Left colon (tissue), 2 donors: ENCODE measurements around the gene CNRIP1. TPM values are rescaled to one million over a fixed set of nuclear protein-coding genes. Genes with fewer than 3 reads are reported as not detected.

Source experiments
- ATAC-seq: fragments of 200-7000 bp; cut with Tn5 transposase; one replicate; pipeline ENCODE4 v1.9.1; 2020; ENCODE audit warnings: mild to moderate bottlenecking, moderate library complexity
- DNase-seq, 2 donors: peaks; one replicate each; pipeline ENCODE4 v3.0.0-alpha.2; 2020
- intact Hi-C, 2 donors: fragments of 100-400 bp; cut with DNase I in 1 of 2; cut with micrococcal nuclease in 1 of 2; formaldehyde crosslinking; loops; one replicate each; pipeline versions ENCODE4 v1.11.2 to v1.14.0; 2022; cut with DNase I, micrococcal nuclease
- total RNA-seq, 2 donors: library from RNA; stranded (reverse); fragmentation: NEBNext Ultra II Directional; extraction: Animal tissue kit (Norgen Biotek cat#: 25700); gene quantifications; one replicate each; pipeline ENCODE4 v1.2.1, GENCODE V29; 2021
- donor health status: DM: no; HTN: no; CAD: no.
- donor health status: DM: yes; HTN: yes; CAD: no.

The CNRIP1 gene
- total RNA-seq, 2 donors from 2014 or later, result 3.1 to 8.0 TPM

DNA sequence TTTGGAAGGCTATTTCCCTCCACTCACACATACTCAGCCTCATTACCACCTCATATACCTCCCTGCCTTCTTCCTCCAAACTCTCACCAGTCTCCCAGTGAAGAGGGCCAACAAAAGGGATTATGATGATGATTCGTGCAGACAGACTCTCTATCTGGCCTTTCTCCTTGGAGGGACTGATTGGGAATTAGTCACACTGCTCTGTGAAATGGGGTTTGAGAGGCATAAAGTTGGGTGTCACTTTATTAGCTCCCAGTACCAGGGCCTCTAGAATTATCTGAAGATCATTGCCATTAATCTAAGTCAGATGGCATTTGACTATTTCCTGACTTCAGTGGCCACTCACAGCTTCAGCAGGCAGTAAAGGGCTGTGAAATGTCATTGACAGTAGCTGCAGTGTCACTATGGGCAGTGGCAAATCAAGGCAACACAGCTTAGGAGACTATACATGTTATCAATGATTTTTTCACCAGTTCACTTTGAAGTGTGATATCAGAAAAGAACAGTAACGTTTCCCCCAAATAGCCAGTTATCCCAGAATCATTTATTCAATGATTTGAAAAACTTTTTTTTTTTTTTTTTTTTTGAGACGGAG lies 17.4 kb downstream of the CNRIP1 start:
- intact Hi-C loops, result no loop called here
- no peak for ATAC-seq
- DNase-seq, result no peak

DNA sequence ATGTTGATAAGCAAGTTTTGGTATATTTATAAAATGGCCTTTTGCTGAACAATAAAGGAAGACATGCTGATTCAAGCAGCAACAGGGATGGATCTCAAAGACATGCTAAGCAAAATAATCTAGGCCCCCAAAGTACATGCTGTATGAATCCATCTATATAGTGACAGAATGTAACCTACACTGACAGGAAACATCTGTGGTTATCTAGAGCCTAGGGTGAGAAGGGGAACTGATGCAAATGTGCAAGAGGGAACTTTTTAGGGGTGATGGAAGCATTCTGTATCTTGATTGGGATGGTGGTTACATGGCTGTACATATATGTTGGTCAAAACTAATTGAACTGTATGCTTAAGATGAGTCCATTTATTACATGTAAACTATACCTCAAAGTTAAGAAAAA lies 24.2 kb downstream of the CNRIP1 start:
- DNase-seq (no peak), ATAC-seq (no peak)
- intact Hi-C loops, result no loop called here

DNA sequence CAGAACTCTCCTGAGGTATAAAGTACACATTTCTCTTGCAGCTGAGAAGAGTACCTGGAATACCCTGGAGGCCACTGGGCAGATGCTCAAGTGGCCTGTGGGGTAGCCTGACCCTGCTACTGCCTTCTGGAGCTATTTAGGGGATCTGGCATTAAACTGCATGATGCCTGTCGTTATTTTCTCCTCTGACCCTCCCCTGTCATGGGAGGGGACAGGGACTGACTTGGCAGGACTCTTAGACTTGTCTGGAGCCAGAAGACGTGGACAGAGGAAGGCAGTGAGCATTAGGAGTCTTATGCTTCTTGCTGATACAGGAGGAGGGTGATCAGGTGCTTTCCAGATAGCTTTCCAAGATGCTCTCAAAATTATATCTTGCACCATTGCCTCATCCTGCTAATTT lies 24.8 kb downstream of the CNRIP1 start:
- DNase-seq, result no peak
- intact Hi-C loops, result no loop called here

DNA sequence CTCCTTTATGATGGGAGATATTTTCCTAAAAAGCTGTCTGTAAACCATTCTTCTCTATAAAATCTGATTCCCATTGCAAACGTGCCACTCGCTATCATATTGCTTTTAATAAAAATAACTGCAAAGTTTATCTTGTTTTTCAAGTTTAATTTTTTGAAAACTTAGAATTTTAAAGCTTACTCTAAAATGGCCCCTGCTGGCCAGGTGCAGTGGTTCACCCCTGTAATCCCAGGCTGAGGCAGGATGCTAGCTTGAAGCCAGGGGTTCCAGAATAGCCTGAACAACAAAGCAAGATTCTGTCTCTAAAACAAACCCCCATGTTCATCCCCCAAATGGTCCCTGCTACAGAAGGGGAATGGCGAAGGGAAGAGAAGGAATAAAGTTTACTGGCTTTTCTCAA lies 25.6 kb downstream of the CNRIP1 start:
- DNase-seq, result no peak
- no peak for ATAC-seq
- intact Hi-C loops, result no loop called here

More for the DNA sequence above, 24.8 kb downstream of the CNRIP1 start:
- ATAC-seq, result no peak

DNA sequence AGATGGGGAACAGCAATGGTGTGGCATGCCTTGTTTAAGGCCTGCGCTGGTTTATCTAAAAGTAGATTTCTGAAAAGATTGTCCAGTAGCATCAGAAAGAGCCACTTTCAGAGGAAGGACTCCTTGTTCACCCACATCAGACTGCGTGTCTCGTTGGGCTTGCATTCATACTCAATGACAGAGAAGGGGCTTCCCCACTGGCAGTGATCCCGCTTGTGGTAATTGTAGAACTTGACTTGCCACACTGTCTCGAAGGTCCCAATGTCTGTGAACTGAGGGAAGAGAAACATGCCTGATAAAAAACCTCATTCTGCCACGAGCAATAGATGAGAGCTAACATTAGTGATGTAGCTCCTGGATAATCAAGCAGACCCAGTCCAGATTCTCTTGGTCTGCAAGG lies 26.0 kb downstream of the CNRIP1 start:
- ATAC-seq (no peak), DNase-seq (no peak)
- intact Hi-C loops, result no loop called here

DNA sequence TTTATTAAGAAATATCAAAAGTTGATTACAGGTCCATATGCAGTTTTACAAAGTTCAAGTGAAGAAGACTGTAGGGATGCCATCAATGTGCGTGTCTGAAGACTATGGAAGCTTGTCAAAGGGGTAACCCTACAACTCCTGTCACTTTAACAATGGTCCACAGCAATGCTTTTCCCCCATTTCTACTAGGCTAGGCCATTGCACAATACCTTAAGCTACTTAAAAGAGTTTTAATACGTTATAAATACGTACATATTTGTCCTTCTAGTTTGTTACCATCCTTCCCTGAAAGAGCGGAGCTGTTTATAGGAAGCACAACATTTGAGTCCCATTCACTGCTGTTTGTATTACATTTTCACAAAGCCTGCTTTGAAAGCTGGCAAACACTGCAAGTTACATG lies 26.7 kb downstream of the CNRIP1 start:
- no peak for DNase-seq
- intact Hi-C loops, result no loop called here
- no peak for ATAC-seq

DNA sequence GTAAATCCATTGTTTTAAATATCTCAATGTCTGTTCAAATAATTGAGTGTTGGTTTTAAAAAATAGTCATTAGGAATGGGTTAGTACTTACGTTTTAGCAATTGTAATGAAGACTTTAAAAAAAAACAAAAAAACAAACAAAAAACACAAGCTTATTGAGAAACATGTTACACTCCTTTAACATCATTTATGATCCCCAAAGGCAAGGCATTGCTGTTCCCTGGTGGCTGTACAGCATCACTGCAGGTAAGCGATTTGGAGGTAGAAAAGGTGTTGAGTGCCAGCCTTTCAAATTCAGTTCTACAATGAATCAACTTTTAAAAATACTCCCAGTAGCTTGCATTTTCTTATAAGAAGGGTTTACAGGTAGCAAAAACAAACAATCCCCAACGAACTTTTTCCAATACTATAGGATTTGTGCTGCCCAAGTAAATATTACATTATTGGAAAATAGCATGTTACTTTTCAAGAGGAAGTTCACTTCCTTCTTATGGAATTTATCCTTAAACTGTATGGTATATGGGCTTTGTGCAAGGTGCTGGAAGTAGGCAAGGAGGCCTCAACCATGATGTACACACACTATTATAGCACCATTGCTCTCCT lies 27.5 kb downstream of the CNRIP1 start:
- DNase-seq, result no peak
- peak; percentile 62 for ATAC-seq
- intact Hi-C loops, result no loop called here

DNA sequence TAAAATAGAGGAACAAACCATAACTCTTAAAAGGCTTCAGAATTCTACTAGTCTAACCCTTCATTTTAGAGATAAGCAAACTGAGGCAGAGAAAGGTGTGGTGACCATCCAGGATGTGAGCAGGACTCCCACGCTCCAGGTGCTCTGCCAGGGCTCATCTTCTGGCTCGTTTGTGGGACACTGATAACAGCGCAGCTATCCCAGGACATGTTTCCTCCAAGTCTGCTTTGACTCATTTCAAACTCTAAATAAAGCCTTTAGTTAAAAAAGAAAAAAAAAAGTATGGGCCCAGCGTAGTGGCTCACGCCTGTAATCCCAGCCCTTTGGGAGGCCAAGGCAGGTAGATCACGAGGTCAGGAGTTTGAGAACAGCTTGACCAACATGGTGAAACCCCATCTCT lies 28.4 kb downstream of the CNRIP1 start:
- ATAC-seq (no peak), DNase-seq (no peak)
- intact Hi-C loops, result no loop called here

DNA sequence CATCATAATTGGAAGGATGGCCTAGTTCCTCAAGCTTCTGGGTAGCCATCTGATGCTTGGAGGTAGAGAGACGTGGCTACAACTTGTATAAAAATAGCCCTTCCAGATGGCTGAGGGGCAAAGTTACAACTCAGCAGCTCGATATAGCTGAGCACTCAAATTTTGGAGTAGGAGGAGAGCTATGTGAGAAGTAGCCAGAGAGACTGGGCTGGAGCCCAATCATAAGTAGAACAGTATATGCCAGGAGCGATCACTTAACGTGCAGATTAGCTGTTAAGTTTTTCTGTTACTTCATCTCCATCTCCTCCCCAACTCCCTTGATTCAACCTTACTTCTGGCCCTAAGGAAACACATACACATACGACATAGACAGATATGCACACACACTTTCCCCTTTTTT lies 28.8 kb downstream of the CNRIP1 start:
- intact Hi-C loops, result no loop called here
- DNase-seq (no peak), ATAC-seq (no peak)

DNA sequence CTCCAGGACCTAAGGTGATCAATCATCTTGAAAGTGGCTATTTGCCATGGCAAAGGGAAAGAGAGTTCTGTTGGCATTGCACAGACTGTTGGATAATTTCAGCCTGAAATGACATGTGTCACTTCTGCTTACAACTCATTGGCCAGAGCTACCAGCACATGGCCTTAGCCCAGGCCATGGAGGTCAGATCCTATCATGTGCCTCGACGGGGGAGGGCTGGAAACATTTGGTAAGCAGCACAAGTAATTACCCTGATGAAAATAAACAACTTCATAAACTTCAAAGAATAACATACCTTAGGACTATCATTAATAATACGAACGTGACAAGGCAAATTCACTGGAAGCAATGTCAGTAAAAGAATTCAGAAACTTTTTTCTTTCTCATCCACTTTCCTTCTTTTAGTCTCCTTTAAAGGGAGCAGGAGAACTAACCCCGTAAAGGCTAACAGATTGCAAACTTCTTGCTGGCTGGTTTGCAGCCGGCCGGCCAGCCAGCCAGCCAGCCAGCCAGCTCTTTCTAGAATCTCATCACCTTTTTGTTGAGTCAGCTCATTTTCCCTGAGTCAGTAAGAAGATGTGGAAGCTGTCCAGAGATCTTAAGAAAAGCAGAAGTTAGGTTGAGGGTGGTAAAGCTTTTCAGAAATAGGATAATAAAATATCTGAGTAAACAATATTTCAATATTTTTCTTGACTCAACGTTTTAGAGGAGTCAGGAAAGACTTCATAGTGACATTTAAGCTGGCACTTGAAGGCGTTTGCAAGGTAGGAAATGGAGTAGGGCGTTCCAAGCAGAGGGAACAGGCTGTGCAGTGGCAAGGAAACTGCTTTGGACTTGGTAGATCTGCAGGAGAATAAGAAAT lies 31.9 kb downstream of the CNRIP1 start:
- DNase-seq (no peak), ATAC-seq (peak; percentile 24)
- intact Hi-C loops, result loop anchor here in 1 of 2 donors (10.0 kb wide), 1 partner anchor 93 kb away; no protein-coding TSS in a partner anchor

DNA sequence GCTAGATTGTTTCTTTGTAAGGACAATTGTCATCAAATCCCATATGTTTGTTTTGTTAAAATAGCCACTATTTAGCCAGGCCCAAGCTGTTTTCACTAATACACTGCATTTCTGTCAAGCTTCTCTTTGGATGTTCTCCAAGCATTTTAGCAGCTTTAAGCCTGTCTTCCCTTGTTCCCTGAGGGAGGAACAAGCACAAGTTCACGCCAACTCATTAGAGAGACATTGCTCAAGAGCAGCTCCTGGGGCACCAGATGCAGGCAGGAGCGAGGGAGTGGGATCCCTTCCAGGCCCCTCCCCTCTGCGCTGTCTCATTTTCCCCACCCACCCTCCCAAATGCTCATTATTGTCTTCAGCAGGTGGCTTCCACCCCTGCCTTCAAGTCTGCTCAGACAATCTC lies 34.9 kb downstream of the CNRIP1 start:
- no peak for ATAC-seq

DNA sequence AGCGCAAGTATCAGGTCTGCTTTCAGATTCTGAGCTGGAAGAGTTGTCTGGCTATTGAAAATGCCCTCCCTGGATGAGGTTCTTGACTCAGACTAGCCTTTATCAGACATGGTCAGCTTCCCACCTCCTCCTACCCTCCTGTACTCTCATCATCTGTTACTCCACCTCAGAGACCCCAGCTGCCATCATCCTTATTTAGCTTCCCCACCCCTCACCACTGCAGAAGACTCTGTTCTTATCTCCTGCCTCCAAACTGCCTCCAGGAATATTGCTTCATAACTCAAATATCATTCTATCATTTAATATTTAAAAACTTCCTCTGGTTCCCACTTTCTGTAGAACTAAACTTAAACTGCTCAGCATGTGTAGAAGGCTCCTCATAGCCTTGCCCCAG lies 36.3 kb downstream of the CNRIP1 start:
- DNase-seq (no peak), ATAC-seq (no peak)

More for the DNA sequence above, 34.9 kb downstream of the CNRIP1 start:
- intact Hi-C loops, result loop anchor here in 1 of 2 donors (5.0 to 10.0 kb wide), 2 partner anchors 90 to 163 kb away; no protein-coding TSS in a partner anchor
- DNase-seq, result peak in 1 of 2 donors; percentile 10

DNA sequence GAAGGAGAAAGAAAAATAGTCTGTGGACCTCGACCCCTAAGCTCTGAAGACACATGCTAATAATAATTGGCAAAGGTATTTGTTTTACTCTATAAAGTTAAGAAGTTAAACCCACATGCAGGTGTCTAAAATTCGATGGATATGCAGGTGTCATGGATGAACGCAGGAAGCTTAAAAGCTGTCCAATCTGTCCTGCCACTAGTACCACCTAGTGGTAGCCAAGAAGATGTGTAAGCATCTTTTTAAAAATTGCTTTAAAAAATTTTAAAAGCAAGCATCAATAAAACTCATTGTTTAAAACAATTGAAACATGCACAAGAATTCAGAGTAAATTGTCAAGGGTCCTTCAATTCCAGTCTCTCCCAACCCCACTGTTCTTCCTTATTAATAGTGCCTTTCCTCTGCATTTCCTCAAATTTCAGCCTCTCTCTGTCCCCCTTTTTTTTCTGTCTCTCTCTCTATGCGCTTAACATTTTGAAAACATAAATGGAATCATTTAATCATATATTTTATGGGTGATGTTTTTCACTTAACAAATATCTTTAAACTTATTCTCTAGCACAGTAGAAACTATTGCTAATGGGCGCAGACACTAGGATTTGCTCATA lies 36.8 kb downstream of the CNRIP1 start:
- ATAC-seq, result peak; percentile 71

More for the DNA sequence above, 36.3 kb downstream of the CNRIP1 start:
- intact Hi-C loops, result loop anchor here in 1 of 2 donors (5.0 to 10.0 kb wide), 2 partner anchors 89 to 161 kb away; no protein-coding TSS in a partner anchor

DNA sequence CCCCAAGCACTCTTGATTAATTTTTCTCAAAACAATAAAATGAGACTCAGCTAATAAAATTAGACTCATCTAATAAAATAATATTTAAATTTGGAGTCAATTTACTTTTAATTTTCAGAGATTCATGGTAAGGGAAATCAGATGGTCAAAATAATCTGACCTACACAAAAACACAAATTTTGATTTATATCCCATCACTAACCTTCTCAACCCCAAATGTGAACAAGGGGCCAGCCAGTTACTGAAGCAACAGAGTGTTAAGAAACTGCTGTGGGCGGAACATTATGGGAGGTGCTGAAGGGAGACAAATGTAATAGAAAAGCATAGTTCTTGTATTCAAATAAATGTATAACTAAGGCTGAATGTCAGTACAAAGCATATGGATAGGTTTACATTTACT lies 39.0 kb downstream of the CNRIP1 start:
- DNase-seq, result no peak

More for the DNA sequence above, 36.8 kb downstream of the CNRIP1 start:
- intact Hi-C loops, result loop anchor here in 1 of 2 donors (5.0 to 10.0 kb wide), 2 partner anchors 88 to 161 kb away; no protein-coding TSS in a partner anchor
- DNase-seq, result no peak

DNA sequence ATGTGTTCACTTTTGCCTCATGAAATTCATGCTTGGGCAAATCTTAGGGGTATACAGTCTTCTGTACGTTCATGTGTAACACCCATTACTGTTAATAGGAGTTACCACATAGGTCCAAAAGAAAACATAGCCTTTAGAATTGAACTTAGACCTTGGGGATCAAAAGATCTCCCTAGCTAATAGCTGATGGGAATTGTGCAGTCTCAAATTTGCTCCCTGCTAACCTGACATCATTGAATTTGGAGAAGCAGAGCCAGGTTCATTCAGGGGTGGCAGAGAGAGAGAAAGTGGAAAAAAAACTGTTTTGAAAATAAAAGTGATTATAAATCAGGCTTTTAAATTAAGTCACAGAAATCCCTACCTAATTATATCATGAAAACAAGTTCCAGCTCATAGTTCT lies 39.4 kb downstream of the CNRIP1 start:
- DNase-seq (no peak), ATAC-seq (no peak)
- intact Hi-C loops, result loop anchor here in 1 of 2 donors (5.0 to 10.0 kb wide), 2 partner anchors 86 to 158 kb away; no protein-coding TSS in a partner anchor

More for the DNA sequence above, 39.0 kb downstream of the CNRIP1 start:
- intact Hi-C loops, result loop anchor here in 1 of 2 donors (5.0 to 10.0 kb wide), 2 partner anchors 86 to 158 kb away; no protein-coding TSS in a partner anchor
- no peak for ATAC-seq

DNA sequence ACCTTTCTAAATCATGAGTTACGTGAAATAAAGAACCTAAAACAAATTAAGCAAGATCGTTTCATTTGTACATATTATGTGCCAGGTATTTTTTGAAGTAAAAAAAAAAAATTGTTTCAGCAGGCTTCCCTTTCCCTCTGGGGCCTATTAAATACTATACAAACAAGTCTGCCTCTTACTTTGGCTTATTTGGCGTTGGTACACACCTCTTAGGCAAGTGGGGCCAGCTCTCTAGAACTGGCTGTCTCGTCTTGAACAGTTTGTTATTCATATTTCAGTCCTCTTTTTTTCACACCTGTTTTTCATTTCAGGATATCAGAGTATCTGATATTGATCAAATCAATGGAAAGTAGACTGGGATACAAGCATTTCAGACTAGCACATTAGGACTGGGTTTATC lies 40.1 kb downstream of the CNRIP1 start:
- ATAC-seq (no peak), DNase-seq (no peak)
- intact Hi-C loops, result loop anchor here in 1 of 2 donors (5.0 to 10.0 kb wide), 2 partner anchors 85 to 157 kb away; no protein-coding TSS in a partner anchor

DNA sequence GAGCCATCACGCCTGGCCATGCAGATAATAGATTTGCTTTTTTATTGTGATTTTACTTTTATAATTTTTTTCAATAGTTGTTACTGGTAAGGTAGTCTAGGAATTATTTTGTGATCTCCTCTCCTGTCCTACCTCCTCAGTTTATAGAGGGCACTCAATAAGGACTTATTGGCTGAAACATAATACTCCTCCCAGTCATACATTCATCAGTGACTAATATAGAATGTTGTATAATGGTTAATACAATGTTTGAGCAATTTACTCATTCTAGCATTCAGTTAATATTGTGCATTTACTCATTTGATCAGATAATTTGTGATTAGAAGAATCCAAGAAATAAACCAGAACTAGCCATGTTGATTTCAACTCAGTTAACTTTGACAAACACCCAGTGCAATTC lies 41.6 kb downstream of the CNRIP1 start:
- DNase-seq (no peak), ATAC-seq (no peak)
- intact Hi-C loops, result no loop called here

DNA sequence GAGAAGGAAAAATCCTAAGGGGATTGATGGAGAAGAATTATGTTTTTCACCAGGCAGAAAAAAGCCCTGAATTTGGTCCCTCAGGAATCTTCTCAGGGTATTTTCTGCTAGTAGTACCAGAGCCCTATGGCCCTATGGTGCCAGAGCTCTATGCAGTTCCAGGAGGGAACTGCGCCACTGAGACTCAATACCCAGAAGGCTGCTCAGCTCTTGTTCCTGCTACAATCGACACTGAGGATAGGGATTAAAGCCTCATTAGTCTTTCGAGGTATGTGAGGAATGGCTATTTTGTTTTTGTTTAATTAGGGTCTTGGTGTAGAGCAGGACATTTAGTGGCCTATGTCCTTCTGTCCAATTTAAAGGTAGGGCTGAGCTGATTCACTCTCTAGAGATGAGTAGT lies 45.7 kb downstream of the CNRIP1 start:
- intact Hi-C loops, result no loop called here
- DNase-seq, result no peak
- no peak for ATAC-seq
